NCI-H526 treated with DMSO at 0.1 percent for 48 hours (cell line): Measurements from ENCODE around the gene SEMA7A.

Source experiments
- DNase-seq: peaks from one replicate; lab custom pipeline; 2025; lab: John Stamatoyannopoulos, UW

Gene SEMA7A

DNA sequence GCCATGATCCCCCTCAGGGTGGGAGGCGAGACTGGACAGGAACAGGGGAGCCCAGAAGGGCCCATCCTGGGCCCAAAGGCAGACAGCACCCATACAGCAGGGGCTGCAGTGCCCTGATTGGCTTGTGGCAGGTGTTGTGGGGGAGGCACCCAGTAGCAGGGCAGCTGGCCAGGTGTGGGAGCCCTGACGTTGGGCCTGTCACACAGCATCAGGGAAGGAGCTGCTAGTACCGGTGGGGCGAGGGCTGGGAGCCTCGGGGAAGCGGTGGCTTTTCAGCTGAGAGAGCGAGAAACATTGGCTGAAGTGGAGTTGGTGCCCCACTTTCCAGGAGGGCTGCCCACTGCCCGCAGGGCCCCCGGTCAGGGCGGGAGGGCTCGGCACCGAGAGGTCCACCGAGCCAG, 46.6 kb downstream of the SEMA7A start:
- DNase-seq: no peak

DNA sequence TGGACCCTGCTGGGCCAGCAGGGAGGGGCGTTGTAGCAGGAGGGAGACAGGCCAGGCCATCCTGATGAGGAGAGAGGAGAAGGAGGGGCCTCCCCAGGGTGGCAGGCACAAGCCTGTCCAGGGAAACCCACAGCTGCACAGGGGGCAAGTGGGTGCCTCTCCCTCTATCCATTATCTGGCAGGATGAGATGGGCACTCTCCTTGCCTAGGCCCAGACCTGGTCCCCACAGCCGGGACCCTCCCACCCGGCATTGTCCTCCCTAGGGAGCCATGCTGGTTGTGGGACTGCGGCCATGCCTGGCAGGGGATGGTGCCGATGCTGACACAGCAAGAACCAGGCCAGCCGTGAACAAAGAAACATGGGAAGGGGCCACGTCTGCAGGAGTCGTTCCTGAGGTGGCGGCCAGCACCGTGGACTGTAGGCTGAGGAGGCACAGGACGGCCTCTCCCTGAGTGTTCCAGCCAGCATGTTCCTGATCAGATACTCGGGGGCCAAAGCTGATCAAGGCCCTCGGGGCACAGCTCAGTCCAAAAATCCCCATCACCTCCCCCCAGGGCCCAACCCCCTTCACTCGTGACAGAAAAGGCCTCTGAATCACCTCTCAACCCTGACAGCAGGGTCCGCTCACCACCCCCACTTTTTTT, 47.1 kb downstream of the SEMA7A start:
- no peak for DNase-seq

DNA sequence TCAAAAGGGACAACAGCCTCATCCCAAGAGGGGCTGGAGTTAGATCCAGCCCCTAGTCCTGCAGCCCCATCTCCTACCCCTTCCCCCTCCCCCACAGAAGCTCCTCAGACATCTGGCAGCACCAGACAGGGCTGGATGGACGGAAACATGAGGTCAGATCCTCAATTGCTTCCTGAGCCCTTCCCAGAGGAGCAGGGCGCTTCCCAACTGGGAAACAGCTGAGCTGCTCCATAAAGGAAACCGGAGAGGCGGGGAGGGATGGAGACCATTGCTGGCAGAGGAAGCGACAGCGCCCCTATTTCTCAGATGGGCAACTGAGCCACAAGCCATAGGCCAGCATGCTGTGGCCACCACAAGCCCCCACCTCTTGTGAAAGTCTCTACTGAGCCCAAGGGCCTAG, 48.0 kb downstream of the SEMA7A start:
- DNase-seq: no peak

DNA sequence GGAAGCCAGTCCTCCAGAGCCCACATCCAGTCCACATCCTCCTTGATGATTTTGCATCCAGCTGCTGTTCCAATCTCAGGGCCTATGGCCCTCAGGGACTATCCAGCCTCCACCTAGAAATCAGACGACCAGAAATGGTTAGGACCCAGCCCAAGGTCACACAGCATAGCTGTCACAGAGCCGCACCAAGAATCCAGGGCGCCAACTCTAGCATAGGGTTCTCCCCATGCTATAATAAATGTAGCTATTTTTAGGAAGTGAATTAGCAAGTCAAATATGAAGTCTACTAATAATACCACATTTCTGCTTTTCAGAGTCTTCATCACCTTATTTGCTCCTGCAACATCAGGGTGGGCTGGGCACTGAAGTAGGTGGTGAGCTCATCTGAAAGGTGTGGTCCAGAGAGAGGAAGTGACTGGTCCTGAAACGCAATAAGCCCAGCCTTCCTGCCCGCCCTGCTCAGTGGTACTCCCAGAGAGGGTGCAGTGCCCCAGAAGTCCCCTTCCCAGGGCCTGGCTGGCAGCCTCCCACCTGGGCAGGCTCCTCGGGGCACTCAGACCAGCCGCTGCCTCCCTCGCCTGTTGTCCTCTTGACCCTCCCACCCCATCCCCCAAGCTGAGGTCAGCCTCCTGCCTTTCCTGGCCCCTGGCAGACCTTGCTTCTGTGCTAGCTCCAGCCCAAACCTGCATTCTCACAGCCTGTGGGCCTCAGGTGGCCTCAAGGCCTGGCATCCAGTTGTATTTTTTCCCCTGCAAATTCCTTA, 48.7 kb downstream of the SEMA7A start:
- peak; percentile 38 for DNase-seq

DNA sequence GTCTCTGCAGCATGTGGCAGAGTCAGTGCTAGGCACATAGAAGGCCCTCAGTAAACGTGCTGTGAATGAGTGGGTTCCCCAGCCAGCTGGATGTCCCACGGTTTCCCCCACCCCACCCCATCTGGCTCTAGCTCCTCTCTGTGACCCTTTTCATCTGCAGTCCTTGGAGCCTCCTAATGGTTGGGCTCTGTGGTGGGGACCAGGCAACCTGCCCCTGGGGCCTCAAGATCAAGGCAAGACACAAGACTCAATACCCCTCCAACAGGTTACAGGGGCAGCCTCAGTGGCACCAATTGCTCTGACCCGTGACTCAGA, 49.2 kb downstream of the SEMA7A start:
- DNase-seq: no peak

DNA sequence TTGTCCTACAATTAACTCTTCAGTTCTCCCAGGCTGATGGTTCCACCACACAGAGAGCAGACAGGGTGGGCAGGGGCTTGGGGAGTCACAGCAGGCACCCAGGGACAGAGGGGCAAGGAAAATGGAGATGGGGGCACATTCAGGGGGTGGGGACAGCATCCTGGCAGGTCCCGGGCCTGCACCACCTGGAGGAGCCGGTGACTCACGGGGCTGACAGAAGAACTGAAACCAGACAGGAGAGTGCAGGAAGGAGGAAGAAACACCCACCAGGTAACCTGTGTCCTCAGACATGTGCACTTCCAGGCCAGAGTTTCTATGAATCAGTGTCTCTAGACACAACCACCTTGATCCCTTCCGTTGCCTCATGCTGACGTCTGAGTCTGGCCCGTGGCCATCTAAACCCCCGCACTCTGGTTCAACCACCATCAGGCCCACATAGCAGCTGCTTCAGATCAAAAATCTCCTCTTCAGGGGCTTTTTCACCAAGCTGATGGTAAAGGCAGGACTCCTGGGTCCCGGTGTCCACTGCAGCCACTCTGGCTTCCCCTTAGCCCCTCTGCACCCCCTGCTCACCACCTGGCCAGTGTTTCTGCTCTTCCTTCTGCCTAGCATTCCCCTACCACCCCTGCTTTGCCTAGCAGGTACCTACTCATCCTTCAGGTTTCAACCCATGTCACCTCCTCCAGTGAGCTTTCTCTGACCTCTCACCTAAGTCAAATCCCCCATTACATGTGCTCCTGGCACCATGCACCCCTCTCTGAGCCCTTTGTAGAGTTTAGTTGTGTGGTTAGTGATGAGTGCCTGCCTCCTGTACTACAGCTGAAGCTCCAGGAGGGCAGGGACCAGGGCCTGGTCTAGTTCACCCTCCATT, 49.8 kb downstream of the SEMA7A start:
- no peak for DNase-seq

DNA sequence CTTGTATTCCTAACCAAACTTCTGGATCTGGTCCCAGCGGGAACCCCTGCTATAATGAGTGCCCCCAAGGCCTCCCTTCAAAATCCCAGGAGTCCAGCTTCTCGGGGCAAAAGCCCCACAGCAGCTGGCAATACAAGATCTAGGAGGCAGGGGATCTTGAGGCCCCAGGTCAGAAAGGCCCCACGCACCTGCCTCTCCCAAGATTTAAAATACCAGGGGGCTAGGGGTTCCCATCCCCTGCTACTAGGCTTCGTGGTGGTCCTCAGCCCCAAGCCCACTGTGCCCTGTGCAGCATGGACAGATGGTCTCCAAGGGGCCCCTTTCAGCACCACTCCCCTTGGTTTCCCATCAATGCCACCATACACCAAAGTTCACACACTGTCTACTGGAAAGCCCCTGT, 50.5 kb downstream of the SEMA7A start:
- DNase-seq: no peak

DNA sequence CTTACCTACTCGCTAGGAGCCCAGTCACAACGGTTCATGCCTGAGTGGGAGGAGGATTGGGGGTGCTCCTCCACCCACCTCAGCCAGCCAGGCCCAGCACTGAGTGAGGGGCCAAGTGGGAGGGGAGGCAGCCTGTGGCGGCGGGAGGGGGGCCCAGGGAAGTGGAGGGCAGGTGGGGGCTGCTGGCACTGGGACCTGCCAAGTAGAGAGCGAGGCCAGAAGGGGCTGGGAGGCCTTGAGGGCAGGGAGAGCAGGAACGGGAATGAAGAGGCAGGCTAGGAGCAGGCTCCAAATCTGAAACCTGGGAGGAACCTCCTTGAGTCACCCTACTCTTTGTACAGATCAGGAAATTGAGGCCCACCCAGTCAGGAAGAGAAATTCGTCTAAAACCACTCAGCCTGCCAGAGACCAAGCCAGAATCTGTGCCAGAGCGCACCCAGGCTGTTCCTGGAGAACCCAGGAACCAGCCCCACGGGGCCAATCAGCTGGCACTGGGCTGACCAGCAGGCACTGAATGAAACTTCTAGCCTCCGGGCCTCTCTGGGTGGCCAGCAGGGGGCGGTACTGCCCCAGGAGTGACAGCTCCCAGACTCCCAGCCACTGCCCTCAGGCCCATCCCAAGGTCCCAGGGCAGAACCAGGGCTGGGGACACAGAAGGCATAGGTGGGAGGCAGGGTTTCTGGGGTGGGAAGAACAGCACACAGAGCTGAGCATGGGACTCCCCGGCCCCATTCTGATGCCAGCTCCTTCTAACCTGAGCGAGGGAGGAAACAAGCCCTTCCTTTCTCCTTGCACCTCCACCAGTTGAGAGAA, 51.5 kb downstream of the SEMA7A start:
- peak; percentile 26 for DNase-seq

DNA sequence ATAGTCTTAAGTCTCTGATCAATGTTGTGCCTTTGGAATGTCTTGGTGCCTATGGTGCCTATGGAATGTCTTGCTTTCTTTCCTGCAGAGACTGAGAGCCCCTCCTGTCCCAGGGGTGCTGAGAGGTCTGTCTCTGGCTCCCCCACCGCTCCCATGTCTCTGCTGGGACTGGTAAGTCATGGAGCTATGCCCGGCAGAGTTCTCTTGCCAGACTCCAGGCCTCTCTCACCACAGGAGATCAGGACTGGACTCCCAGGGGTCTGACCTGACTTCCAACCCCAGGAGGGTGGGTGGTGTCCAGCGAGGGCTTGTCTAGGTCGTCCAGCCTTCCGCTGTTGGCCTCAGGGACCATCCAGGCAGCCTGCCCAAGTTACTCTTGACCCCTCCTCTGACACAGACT, 52.3 kb downstream of the SEMA7A start:
- DNase-seq: no peak

DNA sequence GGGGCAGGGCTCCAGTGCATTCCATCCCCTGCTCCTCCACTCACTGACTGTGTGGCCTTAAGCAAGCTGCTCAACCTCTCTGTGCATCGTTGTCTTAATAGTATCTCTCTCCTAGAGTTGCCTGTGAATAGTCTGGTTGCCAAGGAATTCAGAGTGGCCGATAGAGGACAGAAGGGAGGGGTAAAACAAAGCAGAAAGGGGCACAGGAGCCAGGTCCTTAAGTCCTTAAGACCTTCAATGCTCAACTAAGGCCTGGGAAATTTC, 52.6 kb downstream of the SEMA7A start:
- DNase-seq: no peak

DNA sequence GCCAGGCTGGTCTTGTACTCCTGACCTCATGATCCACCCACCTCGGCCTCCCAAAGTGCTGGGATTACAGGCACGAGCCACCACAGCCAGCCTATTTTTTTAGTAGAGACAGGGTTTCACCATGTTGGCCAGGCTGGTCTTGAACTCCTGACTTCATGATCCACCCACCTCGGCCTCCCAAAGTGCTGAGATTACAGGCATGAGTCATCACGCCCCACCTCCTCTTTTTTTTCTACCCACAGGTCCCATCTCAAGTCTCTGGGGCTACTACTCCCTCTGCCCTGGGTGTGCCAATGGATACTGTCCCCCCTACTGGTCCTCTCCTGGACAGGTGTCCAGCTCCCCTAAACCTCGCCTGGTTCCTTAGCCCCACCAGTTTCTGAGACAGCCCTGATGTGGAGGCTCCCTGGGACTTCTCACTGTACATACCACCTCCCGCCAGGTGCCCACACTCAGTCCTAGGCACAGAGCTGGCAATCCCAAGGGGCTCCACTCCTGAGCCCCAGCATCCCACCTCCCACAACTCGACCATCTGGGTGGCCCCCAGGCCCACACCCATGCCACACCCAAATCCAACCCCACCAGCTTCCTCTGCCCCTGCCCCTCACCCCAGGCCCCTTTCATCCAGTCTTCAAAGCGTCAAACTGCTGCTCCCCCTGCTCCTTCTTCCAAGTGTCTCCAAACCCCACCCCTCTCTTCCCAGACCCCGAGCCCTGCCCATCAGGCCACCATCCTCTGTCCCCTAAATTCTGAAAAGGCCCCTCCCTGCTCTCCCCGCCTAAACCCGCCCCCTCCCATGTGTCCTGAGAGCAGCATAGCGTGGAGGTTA, 53.2 kb downstream of the SEMA7A start:
- DNase-seq: no peak

DNA sequence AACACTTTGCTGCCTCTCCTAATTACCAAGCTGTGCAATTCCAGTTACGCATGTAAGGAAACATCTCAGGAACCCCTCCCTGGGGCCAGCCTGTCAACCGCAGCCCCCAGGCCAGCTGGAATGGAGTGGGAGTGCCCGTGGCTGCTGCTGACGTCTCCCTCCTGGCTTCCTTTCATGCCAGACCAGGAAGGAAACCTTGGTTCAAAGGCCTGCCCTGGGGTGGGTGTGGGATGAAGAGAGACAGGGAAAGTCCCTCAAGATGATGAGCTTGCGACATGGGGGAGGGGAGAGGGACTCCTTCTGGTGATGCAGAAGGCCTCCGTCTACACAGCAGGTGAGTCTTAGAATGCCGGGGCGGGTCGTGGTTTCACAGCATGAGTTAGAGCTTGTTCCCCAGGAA, 54.9 kb downstream of the SEMA7A start:
- no peak for DNase-seq

DNA sequence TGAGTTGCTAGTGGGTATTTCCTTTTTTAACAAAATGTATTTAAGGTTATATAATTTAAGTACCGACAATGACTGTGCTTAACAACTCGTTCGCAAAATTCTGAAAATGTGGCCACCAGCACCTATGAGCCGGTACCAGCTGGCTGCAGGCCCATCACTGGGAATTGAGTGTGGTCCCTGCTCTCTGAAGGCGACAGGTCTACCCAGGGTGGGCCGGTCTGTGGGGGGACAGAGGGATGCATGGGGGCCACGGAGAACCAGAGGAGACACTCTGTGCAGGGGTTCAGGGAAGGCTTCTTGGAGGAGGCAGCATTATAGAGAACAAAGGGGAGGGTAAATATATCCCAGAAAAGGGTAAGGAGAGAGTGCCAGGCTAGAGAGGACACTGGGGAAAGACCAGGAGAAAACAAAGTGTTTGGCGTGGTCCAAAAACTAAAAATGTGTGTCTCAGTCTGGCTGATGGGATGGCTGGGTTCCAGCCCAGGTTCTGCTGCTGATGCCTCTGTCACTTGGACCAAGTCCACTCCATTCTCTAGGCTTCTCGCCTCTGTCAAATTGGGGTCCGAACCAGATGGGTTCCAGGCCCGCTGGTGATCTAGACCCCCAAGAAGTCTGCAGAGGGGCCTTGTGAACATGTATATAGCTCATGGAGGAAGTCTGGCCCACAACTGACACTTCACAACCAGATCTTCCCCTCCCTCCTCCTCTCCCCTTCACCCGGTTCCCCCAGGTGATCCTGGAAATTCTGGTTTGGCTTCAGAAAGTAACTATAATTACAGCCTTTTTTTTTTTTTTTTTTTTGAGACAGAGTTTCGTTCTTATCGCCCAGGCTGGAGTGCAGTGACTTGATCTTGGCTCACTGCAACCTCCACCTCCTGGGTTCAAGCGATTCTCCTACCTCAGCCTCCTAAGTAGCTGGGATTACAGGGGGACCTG, 55.7 kb downstream of the SEMA7A start:
- no peak for DNase-seq

DNA sequence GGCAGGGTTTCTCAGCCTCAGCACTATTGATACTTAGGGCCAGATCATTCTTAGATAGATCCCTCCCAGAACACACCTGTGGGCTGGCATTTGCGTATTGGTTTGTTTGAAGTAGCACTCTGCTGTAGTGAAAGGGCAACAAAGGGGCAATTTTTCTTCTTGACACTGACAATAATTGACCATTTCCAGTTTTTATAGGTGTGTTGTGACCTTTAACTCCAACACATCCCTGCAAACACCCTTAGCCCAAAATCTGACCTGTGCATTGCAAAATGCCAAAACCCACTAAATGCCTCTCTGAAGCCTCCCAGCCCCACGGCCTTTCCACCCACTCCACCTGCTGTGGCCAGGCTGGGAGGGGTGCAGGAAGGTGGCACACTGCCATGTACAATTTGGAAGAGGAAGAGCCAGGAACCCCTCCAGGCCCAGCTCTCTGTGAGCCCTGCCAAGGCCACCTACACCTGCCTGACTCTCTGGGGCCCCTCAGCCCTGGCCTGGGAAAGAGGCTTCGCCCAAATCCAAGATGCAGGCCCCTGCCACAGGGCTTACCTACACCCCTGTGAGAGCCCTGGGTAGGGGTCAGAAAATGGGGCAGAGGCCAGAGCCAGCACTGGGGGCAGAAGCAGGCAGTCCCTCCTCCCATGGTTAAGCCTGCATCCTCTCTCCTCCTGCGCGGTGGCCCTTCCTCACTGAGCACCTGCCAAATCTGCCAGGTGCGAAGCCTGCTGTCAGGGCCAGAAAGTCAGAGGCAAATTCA, 56.8 kb downstream of the SEMA7A start:
- DNase-seq: no peak

DNA sequence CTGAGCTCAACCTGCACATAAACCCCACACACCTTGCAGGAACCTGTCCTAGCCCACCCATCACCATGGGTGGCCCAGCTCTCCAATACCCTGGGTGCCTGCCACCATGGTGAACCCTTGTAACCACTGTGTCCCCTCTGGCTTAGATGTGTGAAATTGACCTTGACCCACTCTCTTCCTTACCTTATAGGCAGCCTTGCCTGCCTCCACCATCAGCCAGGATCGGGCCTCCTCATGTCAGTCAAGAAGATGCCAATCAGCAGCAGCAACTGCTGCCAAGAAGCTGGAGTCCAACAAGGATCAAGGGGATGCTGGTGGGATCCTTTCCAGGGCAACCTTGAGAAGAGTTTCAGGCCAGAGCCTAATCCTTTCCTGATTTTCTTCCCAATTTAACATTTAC, 57.5 kb downstream of the SEMA7A start:
- no peak for DNase-seq

DNA sequence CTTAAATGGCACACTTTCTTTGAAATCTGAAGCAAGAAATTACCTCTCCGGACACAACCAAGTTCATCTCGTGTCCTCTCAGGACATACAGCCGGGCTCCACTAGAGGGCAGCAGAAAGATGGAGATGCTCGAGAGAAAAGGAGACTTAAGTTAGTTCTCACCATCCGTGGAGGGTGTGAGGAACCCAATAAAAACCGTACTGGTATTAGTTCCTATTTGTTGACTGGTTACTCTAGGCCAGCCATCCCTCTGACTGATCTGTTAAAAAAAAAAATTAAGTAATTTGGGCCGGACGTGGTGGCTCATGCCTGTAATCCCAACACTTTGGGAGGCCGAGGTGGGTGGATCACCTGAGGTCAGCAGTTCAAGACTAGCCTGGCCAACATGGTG, 58.5 kb downstream of the SEMA7A start:
- DNase-seq: peak; percentile 56

DNA sequence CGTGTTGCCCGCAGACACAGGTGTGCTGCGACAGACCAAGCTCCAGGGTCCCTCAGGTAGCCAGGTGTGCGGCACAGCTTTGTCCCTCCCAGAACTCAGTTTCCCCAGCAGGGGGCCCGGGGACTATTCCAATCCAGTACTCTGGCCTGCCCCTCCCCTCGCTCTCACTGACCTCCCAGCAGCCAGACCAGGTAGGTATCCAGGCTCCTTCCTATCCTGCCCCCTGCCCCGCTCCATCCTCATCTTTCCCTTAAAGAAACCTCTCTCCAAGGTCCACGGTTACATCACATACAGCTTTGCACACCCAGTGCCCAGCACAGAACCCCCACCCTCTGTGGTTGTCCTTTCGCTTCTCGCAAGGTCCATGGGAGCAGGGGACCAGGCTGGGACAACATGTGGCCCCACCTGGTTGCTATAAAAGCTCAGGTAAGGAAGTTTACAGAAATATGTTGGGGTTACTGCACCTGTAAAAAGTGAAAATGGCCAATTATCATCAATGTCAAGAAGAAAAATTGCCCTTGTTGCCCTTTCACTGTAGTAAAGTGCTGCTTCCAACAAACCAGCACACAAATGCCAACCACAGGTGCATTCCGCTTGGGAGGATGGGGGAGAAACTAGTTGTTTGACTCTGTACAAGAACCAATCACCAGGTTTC, 59.0 kb downstream of the SEMA7A start:
- DNase-seq: no peak

DNA sequence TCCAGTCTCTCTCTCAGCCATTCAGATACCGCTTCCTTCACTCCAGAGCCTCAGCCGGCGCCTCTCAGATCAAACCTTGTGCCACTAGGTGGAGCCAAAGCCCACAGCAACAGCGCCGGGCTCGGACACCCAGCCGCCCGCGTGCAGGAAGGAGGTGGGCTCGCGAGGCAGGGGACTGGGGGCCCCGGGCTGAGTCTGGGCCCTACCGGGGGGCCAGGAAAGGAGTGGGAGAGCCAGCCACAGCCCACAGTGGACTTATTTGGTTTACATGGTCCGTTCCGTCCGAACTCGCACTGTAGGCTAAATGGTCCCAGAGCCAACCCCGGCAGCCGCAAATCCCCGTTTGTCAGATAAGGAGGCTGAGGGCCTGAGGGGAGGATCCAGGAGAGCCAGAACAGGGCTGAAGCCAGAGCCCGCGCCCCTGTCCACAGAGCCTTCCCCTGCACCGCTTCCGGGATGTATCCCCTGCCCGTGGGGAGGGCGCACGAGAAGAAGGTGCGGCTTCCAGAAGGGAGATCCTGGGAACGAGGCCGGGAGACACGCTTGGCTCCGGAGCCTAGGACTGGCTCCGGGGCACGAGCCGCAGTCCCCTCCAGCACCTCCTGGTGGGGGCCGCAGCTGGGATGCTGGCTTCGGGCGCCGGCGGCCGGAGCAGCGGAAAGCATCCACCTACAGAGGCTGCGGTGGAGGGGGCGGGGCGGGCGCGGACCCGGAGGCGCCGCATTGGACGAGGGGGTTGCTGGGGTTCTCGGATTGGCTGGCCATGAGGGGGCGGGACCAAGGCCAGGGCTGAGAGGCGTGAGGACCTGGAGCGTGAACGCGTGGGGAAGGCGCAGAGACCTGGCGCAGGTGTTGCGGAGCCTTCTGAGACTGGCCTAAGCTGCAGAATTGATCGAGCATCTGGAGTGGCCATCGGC, 59.8 kb downstream of the SEMA7A start:
- DNase-seq: peak; percentile 87
